ENCODE results near the gene NCKAP5.

DNA sequence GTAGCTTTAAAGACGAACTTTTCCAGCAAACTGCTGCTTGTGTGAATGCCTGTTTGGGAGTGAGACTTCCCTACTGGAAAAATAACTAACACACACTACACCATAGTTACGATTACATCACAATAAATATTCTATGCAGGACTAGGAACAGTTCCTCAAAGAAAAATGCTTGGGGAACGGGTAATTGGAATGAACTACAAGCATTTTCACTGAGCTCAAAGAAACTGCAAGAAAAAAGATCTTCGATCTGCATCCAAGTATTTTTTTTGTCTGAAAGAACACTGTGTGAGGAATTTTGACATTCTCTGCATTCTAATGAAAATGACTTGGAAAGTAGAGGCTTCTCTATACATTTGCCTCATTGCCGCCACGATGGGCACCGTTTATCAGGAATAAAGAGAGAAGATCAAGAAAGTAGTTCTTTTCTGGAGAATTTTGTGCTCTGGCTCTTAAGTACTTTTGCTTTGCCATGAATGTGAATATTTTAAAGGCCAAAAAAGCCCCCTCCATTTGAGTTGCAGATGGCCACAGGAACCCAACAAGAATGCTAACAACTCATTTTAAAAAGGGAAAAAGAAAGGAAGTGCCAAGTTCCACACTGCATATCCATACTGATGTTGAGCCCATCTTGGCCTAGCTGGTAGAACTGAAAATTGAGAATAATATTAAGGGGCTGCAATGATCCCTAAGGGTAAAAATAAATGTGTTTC, 911.8 kb downstream of the NCKAP5 start:
- TF ChIP-seq, protein P1, sequence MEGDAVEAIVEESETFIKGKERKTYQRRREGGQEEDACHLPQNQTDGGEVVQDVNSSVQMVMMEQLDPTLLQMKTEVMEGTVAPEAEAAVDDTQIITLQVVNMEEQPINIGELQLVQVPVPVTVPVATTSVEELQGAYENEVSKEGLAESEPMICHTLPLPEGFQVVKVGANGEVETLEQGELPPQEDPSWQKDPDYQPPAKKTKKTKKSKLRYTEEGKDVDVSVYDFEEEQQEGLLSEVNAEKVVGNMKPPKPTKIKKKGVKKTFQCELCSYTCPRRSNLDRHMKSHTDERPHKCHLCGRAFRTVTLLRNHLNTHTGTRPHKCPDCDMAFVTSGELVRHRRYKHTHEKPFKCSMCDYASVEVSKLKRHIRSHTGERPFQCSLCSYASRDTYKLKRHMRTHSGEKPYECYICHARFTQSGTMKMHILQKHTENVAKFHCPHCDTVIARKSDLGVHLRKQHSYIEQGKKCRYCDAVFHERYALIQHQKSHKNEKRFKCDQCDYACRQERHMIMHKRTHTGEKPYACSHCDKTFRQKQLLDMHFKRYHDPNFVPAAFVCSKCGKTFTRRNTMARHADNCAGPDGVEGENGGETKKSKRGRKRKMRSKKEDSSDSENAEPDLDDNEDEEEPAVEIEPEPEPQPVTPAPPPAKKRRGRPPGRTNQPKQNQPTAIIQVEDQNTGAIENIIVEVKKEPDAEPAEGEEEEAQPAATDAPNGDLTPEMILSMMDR (IDR thresholded peaks at IDR 0.05) = no peak
- TF ChIP-seq POLR2A (IDR thresholded peaks at IDR 0.05) (no peak), POLR2AphosphoS5 (IDR thresholded peaks at IDR 0.05) (no peak)

Data from prostate gland (tissue), 2 donors.